A549 (cell line): ENCODE results near the gene NUDT17. TPM values are rescaled to one million over a fixed set of nuclear protein-coding genes. Genes with fewer than 3 reads are reported as not detected.

Experiments used
- ATAC-seq, 2 experiments: fragments of 200-7000 bp in 1 of 2; fragments of >200 bp in 1 of 2; cut with Nextera tagmentation in 1 of 2; cut with Tn5 transposase in 1 of 2; 3 replicates each; pipeline versions ENCODE4 v1.8.0 to v1.9.1; 2018 to 2020; ENCODE audit warnings: mild to moderate bottlenecking in 1 of 2, moderate library complexity in 1 of 2
- CTCF ChIA-PET: fragments of 300-600 bp; sonication (Branson Sonifier 250); formaldehyde crosslinking; extraction: SDS; loops from one replicate; lab custom pipeline; 2021; ENCODE audit warnings: antibody characterized with exemption, inconsistent platforms; lab: Yijun Ruan, JAX
- POLR2A ChIA-PET: fragments of 350-600 bp; formaldehyde crosslinking; extraction: SDS; loops from one replicate; lab custom pipeline; 2021; ENCODE audit warnings: antibody characterized with exemption, inconsistent platforms; lab: Yijun Ruan, JAX
- DNase-seq, 2 experiments: peaks; one replicate each; pipeline versions ENCODE4 v3.0.0 to v3.0.0-alpha.2; 2011 to 2016; ENCODE audit warnings: low read depth in 1 of 2, low spot score in 1 of 2
- FAIRE-seq: peaks from 2 replicates; lab custom pipeline; 2011; peaks lifted over from hg19 to GRCh38; lab: Jason Lieb, UNC
- H3K27ac ChIP-seq, 2 experiments: fragments of >200 bp; sonication (Bioruptor Twin); formaldehyde crosslinking; 3 replicates each; pipeline ENCODE4 v1.5.1; 2016 to 2017
- H3K4me1 ChIP-seq: fragments of >200 bp; sonication (Bioruptor Twin); formaldehyde crosslinking; 3 replicates; pipeline ENCODE4 v1.6.1; 2016
- H3K4me2 ChIP-seq: fragments of >200 bp; sonication (Bioruptor Twin); formaldehyde crosslinking; 3 replicates; pipeline ENCODE4 v1.6.1; 2016
- H3K4me3 ChIP-seq: fragments of >200 bp; sonication (Bioruptor Twin); formaldehyde crosslinking; 3 replicates; pipeline ENCODE4 v1.5.1; 2016
- H3K9me3 ChIP-seq: fragments of >200 bp; sonication (Bioruptor Twin); formaldehyde crosslinking; 3 replicates; pipeline ENCODE4 v1.6.1; 2016
- CBX2 ChIP-seq: fragments of 200-600 bp; sonication (generic); IDR thresholded peaks from 2 replicates; pipeline ENCODE4 v1.6.1; 2016; ENCODE audit warnings: low read depth, mild to moderate bottlenecking, borderline replicate concordance
- CEBPB ChIP-seq, 2 experiments: fragments of >200 bp in 1 of 2; sonication (Bioruptor Twin) in 1 of 2; formaldehyde crosslinking in 1 of 2; IDR thresholded peaks; 2 replicates each; pipeline ENCODE4 v1.6.1; 2012 to 2016
- CHD4 ChIP-seq: fragments of 200-600 bp; sonication (generic); IDR thresholded peaks from 2 replicates; pipeline ENCODE4 v1.6.1; 2016; ENCODE audit warnings: antibody characterized with exemption, mild to moderate bottlenecking, borderline replicate concordance
- EP300 ChIP-seq, 2 experiments: fragments of >200 bp; sonication (Bioruptor Twin); formaldehyde crosslinking; IDR thresholded peaks; 2 replicates in 1 of 2; 3 replicates in 1 of 2; pipeline ENCODE4 v1.6.1; 2016 to 2017
- ESRRA ChIP-seq: fragments of 150-350 bp; IDR thresholded peaks from 2 replicates; pipeline ENCODE4 v1.6.1; 2014; ENCODE audit warnings: mild to moderate bottlenecking, low read length, borderline replicate concordance
- FOSL2 ChIP-seq, 2 experiments: fragments of 450-650 bp in 1 of 2; fragments of >200 bp in 1 of 2; sonication (Bioruptor Twin) in 1 of 2; formaldehyde crosslinking; IDR thresholded peaks; 2 replicates each; pipeline versions ENCODE4 v1.5.0 to v1.6.1; 2016 to 2020; ENCODE audit warnings: mild to moderate bottlenecking in 1 of 2, moderate library complexity in 1 of 2
- GATA3 ChIP-seq: IDR thresholded peaks from 2 replicates; pipeline ENCODE4 v1.6.1; 2012; ENCODE audit warnings: borderline replicate concordance
- HDAC2 ChIP-seq: fragments of 200-600 bp; sonication (generic); IDR thresholded peaks from 2 replicates; pipeline ENCODE4 v1.6.1; 2016
- HEYL ChIP-seq: fragments of 250-450 bp; sonication (Bioruptor Pico); IDR thresholded peaks from 2 replicates; pipeline ENCODE4 v1.8.0; 2021; ENCODE audit warnings: mild to moderate bottlenecking, moderate library complexity
- HOXA7 ChIP-seq: fragments of 250-450 bp; sonication (Bioruptor Pico); IDR thresholded peaks from 2 replicates; pipeline ENCODE4 v1.5.0; 2020; ENCODE audit warnings: mild to moderate bottlenecking, moderate library complexity
- HOXB13 ChIP-seq: fragments of 250-450 bp; sonication (Bioruptor Pico); IDR thresholded peaks from 2 replicates; pipeline ENCODE4 v1.5.0; 2020; ENCODE audit warnings: low read depth, mild to moderate bottlenecking, moderate library complexity
- HOXB5 ChIP-seq: fragments of 250-450 bp; sonication (Bioruptor Pico); IDR thresholded peaks from 2 replicates; pipeline ENCODE4 v1.5.0; 2020; ENCODE audit warnings: mild to moderate bottlenecking, moderate library complexity
- MAFK ChIP-seq: fragments of 450-650 bp; IDR thresholded peaks from 2 replicates; pipeline ENCODE4 v1.6.1; 2014; ENCODE audit not compliant: partially characterized antibody
- MAZ ChIP-seq: fragments of 150-350 bp; IDR thresholded peaks from 2 replicates; pipeline ENCODE4 v1.6.1; 2014; ENCODE audit warnings: antibody characterized with exemption, low read depth, low read length, borderline replicate concordance
- MYC ChIP-seq: IDR thresholded peaks from 2 replicates; pipeline ENCODE4 v1.6.1; 2012; ENCODE audit warnings: mild to moderate bottlenecking, inconsistent platforms, low read length, improper control_type of control experiment, borderline replicate concordance
- NFE2L2 ChIP-seq: fragments of 150-350 bp; conservative IDR thresholded peaks from 2 replicates; pipeline ENCODE4 v1.6.1; 2014; ENCODE audit warnings: low read length
- PHF8 ChIP-seq: fragments of 200-600 bp; sonication (generic); IDR thresholded peaks from 2 replicates; pipeline ENCODE4 v1.6.1; 2016; ENCODE audit warnings: low read depth, mild to moderate bottlenecking, antibody characterized with exemption, moderate library complexity, borderline replicate concordance
- POLR2AphosphoS2 ChIP-seq: conservative IDR thresholded peaks from 2 replicates; pipeline ENCODE4 v1.6.1; 2012; ENCODE audit warnings: low read length, improper control_type of control experiment, inconsistent platforms
- RARB ChIP-seq: fragments of 250-450 bp; sonication (Bioruptor Pico); IDR thresholded peaks from 2 replicates; pipeline ENCODE4 v1.8.0; 2021; ENCODE audit warnings: mild to moderate bottlenecking, moderate library complexity
- RCOR1 ChIP-seq: fragments of 150-350 bp; IDR thresholded peaks from 2 replicates; pipeline ENCODE4 v1.6.1; 2014; ENCODE audit warnings: antibody characterized with exemption, low read length, low read depth
- SMC3 ChIP-seq: fragments of >200 bp; sonication (Bioruptor Twin); formaldehyde crosslinking; IDR thresholded peaks from 3 replicates; pipeline ENCODE4 v1.6.1; 2018; ENCODE audit warnings: inconsistent platforms
- SREBF2 ChIP-seq: fragments of 450-650 bp; IDR thresholded peaks from 2 replicates; pipeline ENCODE4 v1.6.1; 2014; ENCODE audit warnings: mild to moderate bottlenecking, moderate library complexity
- ZC3H11A ChIP-seq: fragments of 450-650 bp; IDR thresholded peaks from 2 replicates; pipeline ENCODE4 v1.6.1; 2014; ENCODE audit warnings: antibody characterized with exemption, mild to moderate bottlenecking
- ZNF302 ChIP-seq: fragments of 250-450 bp; sonication (Bioruptor Pico); IDR thresholded peaks from 2 replicates; pipeline ENCODE4 v1.9.0; 2021; ENCODE audit warnings: inconsistent platforms, mild to moderate bottlenecking, moderate library complexity
- WGBS: methylation state at CpG from one replicate; pipeline ENCODE4 v1.1.6; 2017; ENCODE audit errors: missing lambda C conversion rate; 5-methylcytosine and 5-hydroxymethylcytosine counted together
- polyA plus RNA-seq, 4 experiments: library from polyadenylated mRNA; depleted of rRNA in 3 of 4; stranded (reverse); fragments of >200 nt; fragmentation: RNase III in 1 of 4; extraction: RNeasy Plus Mini Kit Qiagen cat#74134 plus additional on column Dnase treatment in 1 of 4; gene quantifications; 2 replicates in 3 of 4; 3 replicates in 1 of 4; pipeline ENCODE4 v1.2.3, GENCODE V29; 2011 to 2017
- TF ChIP-seq, protein P1 (sequence below): fragments of 200-600 bp; sonication (generic); IDR thresholded peaks from 2 replicates; pipeline ENCODE4 v1.6.1; 2016; ENCODE audit warnings: antibody characterized with exemption, mild to moderate bottlenecking, moderate library complexity
- TF ChIP-seq, protein P2 (sequence below): fragments of >200 bp; sonication (Bioruptor Twin); formaldehyde crosslinking; IDR thresholded peaks from 2 replicates; pipeline ENCODE4 v1.6.1; 2016
- TF ChIP-seq, protein P3 (sequence below): fragments of >200 bp; sonication (Bioruptor Twin); formaldehyde crosslinking; IDR thresholded peaks from 3 replicates; pipeline ENCODE4 v1.5.1; 2016
- TF ChIP-seq, protein P4 (sequence below): IDR thresholded peaks from 2 replicates; pipeline ENCODE4 v1.6.1; 2012; ENCODE audit warnings: low read depth, borderline replicate concordance

Gene NUDT17
- polyA plus RNA-seq, 2 of the 4 experiments (the other 2 are of a cell fraction), result 4.9 to 6.7 TPM

DNA sequence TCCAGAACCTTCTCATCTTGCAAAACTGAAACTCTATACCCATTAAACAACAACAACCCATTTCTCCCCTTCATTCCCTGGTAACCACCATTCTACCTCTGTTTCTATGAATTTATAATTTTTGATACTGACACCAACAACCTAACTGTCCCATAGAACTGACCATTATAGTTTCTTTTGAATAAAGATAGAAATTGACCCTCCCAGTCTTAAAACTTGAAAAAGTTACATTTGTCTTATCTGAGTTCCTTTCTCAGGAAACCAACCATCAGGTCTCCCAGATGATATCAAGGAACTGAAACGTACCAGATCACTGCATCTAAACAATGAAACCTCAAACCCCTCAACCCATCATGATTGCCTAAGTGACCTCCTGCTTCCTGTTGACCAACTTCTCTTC is 48.7 kb upstream of the NUDT17 start:
- Histone ChIP-seq H3K9me3 (peaks cover 16% of the 10 kb centered on the region; the same call in 2 of the 3 replicates), H3K27ac (no peak overlapping the region), H3K4me1 (no peaks in the 10 kb centered on the region), H3K4me2 (no peak overlapping the region), H3K4me3 (no peak overlapping the region)
- no peak for FAIRE-seq
- CTCF ChIA-PET, result no interaction called here
- no peak for ATAC-seq
- TF ChIP-seq MAZ (no peak), SMC3 (no peak), HEYL (no peak), ESRRA (no peak), CEBPB (IDR thresholded peaks at IDR 0.05) (no peak), MAFK (no peak), MYC (no peak), HDAC2 (no peak), FOSL2 (IDR thresholded peaks at IDR 0.05) (no peak), FOSL2 (CRISPR knock-in tag; IDR thresholded peaks at IDR 0.05) (no peak), NFE2L2 (no peak), RARB (CRISPR knock-in tag) (no peak), HOXA7 (CRISPR knock-in tag) (no peak), ZNF302 (CRISPR knock-in tag) (no peak), EP300 (IDR thresholded peaks at IDR 0.05) (no peak), HOXB5 (CRISPR knock-in tag) (no peak), RCOR1 (no peak), POLR2AphosphoS2 (no peak), GATA3 (no peak), SREBF2 (no peak)
- TF ChIP-seq, protein P1, sequence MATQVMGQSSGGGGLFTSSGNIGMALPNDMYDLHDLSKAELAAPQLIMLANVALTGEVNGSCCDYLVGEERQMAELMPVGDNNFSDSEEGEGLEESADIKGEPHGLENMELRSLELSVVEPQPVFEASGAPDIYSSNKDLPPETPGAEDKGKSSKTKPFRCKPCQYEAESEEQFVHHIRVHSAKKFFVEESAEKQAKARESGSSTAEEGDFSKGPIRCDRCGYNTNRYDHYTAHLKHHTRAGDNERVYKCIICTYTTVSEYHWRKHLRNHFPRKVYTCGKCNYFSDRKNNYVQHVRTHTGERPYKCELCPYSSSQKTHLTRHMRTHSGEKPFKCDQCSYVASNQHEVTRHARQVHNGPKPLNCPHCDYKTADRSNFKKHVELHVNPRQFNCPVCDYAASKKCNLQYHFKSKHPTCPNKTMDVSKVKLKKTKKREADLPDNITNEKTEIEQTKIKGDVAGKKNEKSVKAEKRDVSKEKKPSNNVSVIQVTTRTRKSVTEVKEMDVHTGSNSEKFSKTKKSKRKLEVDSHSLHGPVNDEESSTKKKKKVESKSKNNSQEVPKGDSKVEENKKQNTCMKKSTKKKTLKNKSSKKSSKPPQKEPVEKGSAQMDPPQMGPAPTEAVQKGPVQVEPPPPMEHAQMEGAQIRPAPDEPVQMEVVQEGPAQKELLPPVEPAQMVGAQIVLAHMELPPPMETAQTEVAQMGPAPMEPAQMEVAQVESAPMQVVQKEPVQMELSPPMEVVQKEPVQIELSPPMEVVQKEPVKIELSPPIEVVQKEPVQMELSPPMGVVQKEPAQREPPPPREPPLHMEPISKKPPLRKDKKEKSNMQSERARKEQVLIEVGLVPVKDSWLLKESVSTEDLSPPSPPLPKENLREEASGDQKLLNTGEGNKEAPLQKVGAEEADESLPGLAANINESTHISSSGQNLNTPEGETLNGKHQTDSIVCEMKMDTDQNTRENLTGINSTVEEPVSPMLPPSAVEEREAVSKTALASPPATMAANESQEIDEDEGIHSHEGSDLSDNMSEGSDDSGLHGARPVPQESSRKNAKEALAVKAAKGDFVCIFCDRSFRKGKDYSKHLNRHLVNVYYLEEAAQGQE, result no peak
- 91% methylated on average over 1 of the region's 1 CpG for WGBS
- no peak for DNase-seq
- POLR2A ChIA-PET, result no interaction called here

DNA sequence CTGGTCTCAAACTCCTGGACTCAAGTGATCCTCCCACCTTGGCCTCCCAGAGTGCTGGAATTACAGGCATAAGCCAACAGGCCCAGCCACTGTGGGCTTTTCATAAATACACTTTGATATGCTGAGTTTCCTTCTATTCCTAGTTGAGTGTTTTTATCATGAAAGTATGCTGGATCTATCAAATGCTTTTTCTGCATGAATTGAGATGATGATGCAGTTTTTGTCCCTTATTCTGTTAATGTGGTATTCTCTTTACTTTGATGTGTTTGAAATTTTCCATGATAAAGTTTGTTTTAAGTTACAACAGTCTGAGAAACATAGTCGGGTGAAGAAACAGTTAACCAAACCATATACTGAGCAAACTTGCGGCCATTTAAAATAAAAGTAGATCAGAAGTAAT is 45.6 kb upstream of the NUDT17 start:
- FAIRE-seq (no peak), DNase-seq (no peak), ATAC-seq (no peak)
- Histone ChIP-seq H3K9me3 (peaks cover 16% of the 10 kb centered on the region; the same call in 2 of the 3 replicates), H3K4me3 (no peak overlapping the region), H3K4me1 (peaks cover 16% of the 10 kb centered on the region; the same call in 2 of the 3 replicates), H3K27ac (no peak overlapping the region), H3K4me2 (no peak overlapping the region)
- WGBS, result 94% methylated on average over 2 of the region's 2 CpGs
- TF ChIP-seq FOSL2 (IDR thresholded peaks at IDR 0.05) (no peak), FOSL2 (CRISPR knock-in tag; IDR thresholded peaks at IDR 0.05) (no peak), PHF8 (no peak), ZNF302 (CRISPR knock-in tag) (no peak), HOXB5 (CRISPR knock-in tag) (no peak), ZC3H11A (no peak), HOXA7 (CRISPR knock-in tag) (no peak), CBX2 (no peak), POLR2AphosphoS2 (no peak), HOXB13 (no peak), CHD4 (no peak), ESRRA (no peak), RCOR1 (no peak), EP300 (IDR thresholded peaks at IDR 0.05) (no peak)
- TF ChIP-seq, protein P2, sequence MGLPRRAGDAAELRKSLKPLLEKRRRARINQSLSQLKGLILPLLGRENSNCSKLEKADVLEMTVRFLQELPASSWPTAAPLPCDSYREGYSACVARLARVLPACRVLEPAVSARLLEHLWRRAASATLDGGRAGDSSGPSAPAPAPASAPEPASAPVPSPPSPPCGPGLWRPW, result no peak
- TF ChIP-seq, protein P3, sequence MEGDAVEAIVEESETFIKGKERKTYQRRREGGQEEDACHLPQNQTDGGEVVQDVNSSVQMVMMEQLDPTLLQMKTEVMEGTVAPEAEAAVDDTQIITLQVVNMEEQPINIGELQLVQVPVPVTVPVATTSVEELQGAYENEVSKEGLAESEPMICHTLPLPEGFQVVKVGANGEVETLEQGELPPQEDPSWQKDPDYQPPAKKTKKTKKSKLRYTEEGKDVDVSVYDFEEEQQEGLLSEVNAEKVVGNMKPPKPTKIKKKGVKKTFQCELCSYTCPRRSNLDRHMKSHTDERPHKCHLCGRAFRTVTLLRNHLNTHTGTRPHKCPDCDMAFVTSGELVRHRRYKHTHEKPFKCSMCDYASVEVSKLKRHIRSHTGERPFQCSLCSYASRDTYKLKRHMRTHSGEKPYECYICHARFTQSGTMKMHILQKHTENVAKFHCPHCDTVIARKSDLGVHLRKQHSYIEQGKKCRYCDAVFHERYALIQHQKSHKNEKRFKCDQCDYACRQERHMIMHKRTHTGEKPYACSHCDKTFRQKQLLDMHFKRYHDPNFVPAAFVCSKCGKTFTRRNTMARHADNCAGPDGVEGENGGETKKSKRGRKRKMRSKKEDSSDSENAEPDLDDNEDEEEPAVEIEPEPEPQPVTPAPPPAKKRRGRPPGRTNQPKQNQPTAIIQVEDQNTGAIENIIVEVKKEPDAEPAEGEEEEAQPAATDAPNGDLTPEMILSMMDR, result no peak
- TF ChIP-seq, protein P1, result no peak
- TF ChIP-seq, protein P4, sequence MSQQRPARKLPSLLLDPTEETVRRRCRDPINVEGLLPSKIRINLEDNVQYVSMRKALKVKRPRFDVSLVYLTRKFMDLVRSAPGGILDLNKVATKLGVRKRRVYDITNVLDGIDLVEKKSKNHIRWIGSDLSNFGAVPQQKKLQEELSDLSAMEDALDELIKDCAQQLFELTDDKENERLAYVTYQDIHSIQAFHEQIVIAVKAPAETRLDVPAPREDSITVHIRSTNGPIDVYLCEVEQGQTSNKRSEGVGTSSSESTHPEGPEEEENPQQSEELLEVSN, result no peak
- CTCF ChIA-PET, result no interaction called here
- POLR2A ChIA-PET, result no interaction called here
